ENCODE results near the gene PLEKHO2.

PLEKHO2 gene

GRCh38 chr15:64847016-64847415 lies 5.3 kb downstream of the PLEKHO2 start:
- H3K27ac ChIP-seq (ENCODE audit: low read depth, low read length, severe bottlenecking): no peak overlapping the region
- H3K4me1 ChIP-seq (ENCODE audit: control insufficient read depth, insufficient read depth, low read length, poor library complexity, severe bottlenecking): peaks cover 50% of the 10 kb centered on the region
- WGBS, 2 experiments (ENCODE audit: insufficient coverage in 2 of 2): 67 to 100% methylated on average over 1 to 2 of the region's 3 CpGs

GRCh38 chr15:64847448-64847847 lies 5.7 kb downstream of the PLEKHO2 start:
- Histone ChIP-seq H3K27ac (ENCODE audit: low read depth, low read length, severe bottlenecking) (no peak overlapping the region), H3K4me3 (ENCODE audit: extremely low read depth, insufficient read depth, low read length, poor library complexity, severe bottlenecking) (no peak overlapping the region), H3K9me3 (ENCODE audit: control insufficient read depth, low read length) (no peaks in the 10 kb centered on the region), H3K36me3 (ENCODE audit: control insufficient read depth, insufficient read depth, low read length) (peaks cover 57% of the 10 kb centered on the region), H3K4me1 (ENCODE audit: control insufficient read depth, insufficient read depth, low read length, poor library complexity, severe bottlenecking) (peaks cover 53% of the 10 kb centered on the region)
- WGBS, 2 experiments (ENCODE audit: insufficient coverage in 2 of 2): 100% methylated on average over 2 of the region's 3 CpGs; no CpG with 5 or more reads in 1 of the 2 experiments

More at GRCh38 chr15:64847016-64847415, 5.3 kb downstream of the PLEKHO2 start:
- Histone ChIP-seq H3K9me3 (ENCODE audit: control insufficient read depth, low read length) (no peaks in the 10 kb centered on the region), H3K36me3 (ENCODE audit: control insufficient read depth, insufficient read depth, low read length) (peaks cover 57% of the 10 kb centered on the region), H3K4me3 (ENCODE audit: extremely low read depth, insufficient read depth, low read length, poor library complexity, severe bottlenecking) (no peak overlapping the region)

GRCh38 chr15:64847876-64848716 lies 6.4 kb downstream of the PLEKHO2 start:
- no peaks in the 10 kb centered on the region for H3K9me3 ChIP-seq (ENCODE audit: control insufficient read depth, low read length)
- H3K4me1 ChIP-seq (ENCODE audit: control insufficient read depth, insufficient read depth, low read length, poor library complexity, severe bottlenecking): peaks cover 47% of the 10 kb centered on the region
- no peak overlapping the region for H3K4me3 ChIP-seq (ENCODE audit: extremely low read depth, insufficient read depth, low read length, poor library complexity, severe bottlenecking)
- WGBS, 2 experiments (ENCODE audit: insufficient coverage in 2 of 2): 96% methylated on average over 6 to 7 of the region's 8 CpGs
- peaks cover 57% of the 10 kb centered on the region for H3K36me3 ChIP-seq (ENCODE audit: control insufficient read depth, insufficient read depth, low read length)
- H3K27ac ChIP-seq (ENCODE audit: low read depth, low read length, severe bottlenecking): no peak overlapping the region

- H3K4me1 ChIP-seq (ENCODE audit: control insufficient read depth, insufficient read depth, low read length, poor library complexity, severe bottlenecking): peaks cover 42% of the 10 kb centered on the region
- H3K9me3 ChIP-seq (ENCODE audit: control insufficient read depth, low read length): no peaks in the 10 kb centered on the region
- WGBS, 2 experiments (ENCODE audit: insufficient coverage in 2 of 2): 92 to 93% methylated on average over 3 to 4 of the region's 4 CpGs
- H3K36me3 ChIP-seq (ENCODE audit: control insufficient read depth, insufficient read depth, low read length): peaks cover 68% of the 10 kb centered on the region
- no peak overlapping the region for H3K4me3 ChIP-seq (ENCODE audit: extremely low read depth, insufficient read depth, low read length, poor library complexity, severe bottlenecking)
- peak overlapping the region; percentile 80 for H3K27ac ChIP-seq (ENCODE audit: low read depth, low read length, severe bottlenecking)
Measured at GRCh38 chr15:64850778-64851502, 9.2 kb downstream of the PLEKHO2 start.

- H3K36me3 ChIP-seq (ENCODE audit: control insufficient read depth, insufficient read depth, low read length): peaks cover 68% of the 10 kb centered on the region
- H3K27ac ChIP-seq (ENCODE audit: low read depth, low read length, severe bottlenecking): peak overlapping the region; percentile 80
Measured at GRCh38 chr15:64851503-64851840, 9.8 kb downstream of the PLEKHO2 start.

GRCh38 chr15:64854041-64854440 lies 12.3 kb downstream of the PLEKHO2 start:
- no peak overlapping the region for H3K4me3 ChIP-seq (ENCODE audit: extremely low read depth, insufficient read depth, low read length, poor library complexity, severe bottlenecking)
- H3K9me3 ChIP-seq (ENCODE audit: control insufficient read depth, low read length): no peaks in the 10 kb centered on the region
- peaks cover 61% of the 10 kb centered on the region for H3K36me3 ChIP-seq (ENCODE audit: control insufficient read depth, insufficient read depth, low read length)
- WGBS, 2 experiments (ENCODE audit: insufficient coverage in 2 of 2): 81 to 86% methylated on average over 3 of the region's 4 CpGs
- H3K4me1 ChIP-seq (ENCODE audit: control insufficient read depth, insufficient read depth, low read length, poor library complexity, severe bottlenecking): peaks cover 61% of the 10 kb centered on the region
- H3K27ac ChIP-seq (ENCODE audit: low read depth, low read length, severe bottlenecking): no peak overlapping the region

More at GRCh38 chr15:64851503-64851840, 9.8 kb downstream of the PLEKHO2 start:
- Histone ChIP-seq H3K9me3 (ENCODE audit: control insufficient read depth, low read length) (no peaks in the 10 kb centered on the region), H3K4me3 (ENCODE audit: extremely low read depth, insufficient read depth, low read length, poor library complexity, severe bottlenecking) (no peak overlapping the region), H3K4me1 (ENCODE audit: control insufficient read depth, insufficient read depth, low read length, poor library complexity, severe bottlenecking) (peaks cover 47% of the 10 kb centered on the region)
- 69 to 75% methylated on average over 3 to 4 of the region's 6 CpGs for WGBS, 2 experiments (ENCODE audit: insufficient coverage in 2 of 2)

GRCh38 chr15:64854526-64854925 lies 12.8 kb downstream of the PLEKHO2 start:
- peaks cover 61% of the 10 kb centered on the region for H3K4me1 ChIP-seq (ENCODE audit: control insufficient read depth, insufficient read depth, low read length, poor library complexity, severe bottlenecking)
- peaks cover 62% of the 10 kb centered on the region for H3K36me3 ChIP-seq (ENCODE audit: control insufficient read depth, insufficient read depth, low read length)
- H3K9me3 ChIP-seq (ENCODE audit: control insufficient read depth, low read length): no peaks in the 10 kb centered on the region
- H3K4me3 ChIP-seq (ENCODE audit: extremely low read depth, insufficient read depth, low read length, poor library complexity, severe bottlenecking): no peak overlapping the region
- no peak overlapping the region for H3K27ac ChIP-seq (ENCODE audit: low read depth, low read length, severe bottlenecking)
- 100% methylated on average over 2 of the region's 3 CpGs for WGBS, 2 experiments (ENCODE audit: insufficient coverage in 2 of 2)

- Histone ChIP-seq H3K9me3 (ENCODE audit: control insufficient read depth, low read length) (no peaks in the 10 kb centered on the region), H3K4me3 (ENCODE audit: extremely low read depth, insufficient read depth, low read length, poor library complexity, severe bottlenecking) (no peak overlapping the region), H3K27ac (ENCODE audit: low read depth, low read length, severe bottlenecking) (peak overlapping the region; percentile 97), H3K36me3 (ENCODE audit: control insufficient read depth, insufficient read depth, low read length) (peaks cover 62% of the 10 kb centered on the region), H3K4me1 (ENCODE audit: control insufficient read depth, insufficient read depth, low read length, poor library complexity, severe bottlenecking) (peaks cover 55% of the 10 kb centered on the region)
- WGBS, 2 experiments (ENCODE audit: insufficient coverage in 2 of 2): 89 to 93% methylated on average over 4 to 5 of the region's 7 CpGs
Measured at GRCh38 chr15:64855205-64855975, 13.7 kb downstream of the PLEKHO2 start.

GRCh38 chr15:64856429-64857145 lies 14.9 kb downstream of the PLEKHO2 start:
- H3K4me1 ChIP-seq (ENCODE audit: control insufficient read depth, insufficient read depth, low read length, poor library complexity, severe bottlenecking): peaks cover 46% of the 10 kb centered on the region
- no peaks in the 10 kb centered on the region for H3K9me3 ChIP-seq (ENCODE audit: control insufficient read depth, low read length)
- 25 to 56% methylated on average over 3 to 4 of the region's 5 CpGs for WGBS, 2 experiments (ENCODE audit: insufficient coverage in 2 of 2)
- peaks cover 71% of the 10 kb centered on the region for H3K36me3 ChIP-seq (ENCODE audit: control insufficient read depth, insufficient read depth, low read length)
- H3K27ac ChIP-seq (ENCODE audit: low read depth, low read length, severe bottlenecking): peak overlapping the region; percentile 97
- H3K4me3 ChIP-seq (ENCODE audit: extremely low read depth, insufficient read depth, low read length, poor library complexity, severe bottlenecking): no peak overlapping the region

- 70 to 92% methylated on average over 2 to 3 of the region's 4 CpGs for WGBS, 2 experiments (ENCODE audit: insufficient coverage in 2 of 2)
- Histone ChIP-seq H3K27ac (ENCODE audit: low read depth, low read length, severe bottlenecking) (peak overlapping the region; percentile 97), H3K9me3 (ENCODE audit: control insufficient read depth, low read length) (no peaks in the 10 kb centered on the region), H3K4me3 (ENCODE audit: extremely low read depth, insufficient read depth, low read length, poor library complexity, severe bottlenecking) (no peak overlapping the region), H3K36me3 (ENCODE audit: control insufficient read depth, insufficient read depth, low read length) (peaks cover 79% of the 10 kb centered on the region), H3K4me1 (ENCODE audit: control insufficient read depth, insufficient read depth, low read length, poor library complexity, severe bottlenecking) (peaks cover 44% of the 10 kb centered on the region)
Measured at GRCh38 chr15:64857421-64857820, 15.7 kb downstream of the PLEKHO2 start.

All from mesodermal cell (in vitro differentiated cells).